Fibroblast of lung (primary cell): Measurements from ENCODE around the gene RGP1.

ENCODE experiments used
- EZH2 ChIP-seq: IDR thresholded peaks from 2 replicates; pipeline ENCODE4 v1.5.1; 2012; ENCODE audit warnings: low read length, control low read depth, mild to moderate bottlenecking; ENCODE audit errors: missing control alignments
- TF ChIP-seq, protein P1 (sequence below), 2 donors: IDR thresholded peaks in 1 of 2; conservative IDR thresholded peaks in 1 of 2; 1 replicate in 1 of 2; 2 replicates in 1 of 2; pipeline ENCODE4 v1.5.1; 2011 to 2012; ENCODE audit warnings: low read length in 2 of 2, control low read depth in 1 of 2, inconsistent platforms in 1 of 2, low read depth in 1 of 2, mild to moderate bottlenecking in 1 of 2

DNA sequence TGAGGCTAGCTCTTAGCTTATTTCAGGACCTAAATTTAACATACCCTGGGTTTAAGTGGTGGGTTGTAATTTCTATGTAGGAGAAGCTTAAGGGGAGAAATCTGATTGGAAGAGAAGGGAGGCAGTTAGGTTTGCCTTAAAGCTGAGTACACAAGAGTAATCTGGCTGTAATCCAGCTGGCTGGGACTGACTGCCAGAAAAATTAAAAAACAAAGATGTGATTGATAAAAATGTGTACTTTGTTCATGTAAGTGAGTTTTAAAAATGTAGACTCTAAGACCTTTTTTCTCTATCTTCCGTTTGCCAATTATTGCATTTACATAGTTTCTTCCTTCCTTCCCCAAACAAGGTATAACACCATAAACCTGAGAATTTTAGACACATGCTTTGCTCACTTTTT, 22.4 kb downstream of the RGP1 start:
- TF ChIP-seq, protein P1, sequence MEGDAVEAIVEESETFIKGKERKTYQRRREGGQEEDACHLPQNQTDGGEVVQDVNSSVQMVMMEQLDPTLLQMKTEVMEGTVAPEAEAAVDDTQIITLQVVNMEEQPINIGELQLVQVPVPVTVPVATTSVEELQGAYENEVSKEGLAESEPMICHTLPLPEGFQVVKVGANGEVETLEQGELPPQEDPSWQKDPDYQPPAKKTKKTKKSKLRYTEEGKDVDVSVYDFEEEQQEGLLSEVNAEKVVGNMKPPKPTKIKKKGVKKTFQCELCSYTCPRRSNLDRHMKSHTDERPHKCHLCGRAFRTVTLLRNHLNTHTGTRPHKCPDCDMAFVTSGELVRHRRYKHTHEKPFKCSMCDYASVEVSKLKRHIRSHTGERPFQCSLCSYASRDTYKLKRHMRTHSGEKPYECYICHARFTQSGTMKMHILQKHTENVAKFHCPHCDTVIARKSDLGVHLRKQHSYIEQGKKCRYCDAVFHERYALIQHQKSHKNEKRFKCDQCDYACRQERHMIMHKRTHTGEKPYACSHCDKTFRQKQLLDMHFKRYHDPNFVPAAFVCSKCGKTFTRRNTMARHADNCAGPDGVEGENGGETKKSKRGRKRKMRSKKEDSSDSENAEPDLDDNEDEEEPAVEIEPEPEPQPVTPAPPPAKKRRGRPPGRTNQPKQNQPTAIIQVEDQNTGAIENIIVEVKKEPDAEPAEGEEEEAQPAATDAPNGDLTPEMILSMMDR (conservative IDR thresholded peaks at IDR 0.05 in 1 of 2, IDR thresholded peaks at IDR 0.05 in 1 of 2; ENCODE audit: low read depth in 1 of 2, low read length in 2 of 2), result no peak
- TF ChIP-seq EZH2, result no peak
